HuH-7.5 (cell line): ENCODE results near the gene CHRM5.

Experiments
- DNase-seq: peaks from one replicate; pipeline ENCODE4 v3.0.0; 2011; ENCODE audit warnings: low spot score

The CHRM5 gene

GRCh38 chr15:33968224-33968623 lies at the start of gene CHRM5:
CHRM5 (plus strand) TSS chr15:33968497; CDS start chr15:34062718, 94,221 bp downstream.
- DNase-seq, result no peak

GRCh38 chr15:33923446-33923845 lies 44.9 kb upstream of the CHRM5 start:
- DNase-seq, result no peak

GRCh38 chr15:33926260-33926659 lies 42.0 kb upstream of the CHRM5 start:
- DNase-seq, result peak; percentile 11

- DNase-seq, result no peak
These were observed 35.6 kb upstream of the CHRM5 start for GRCh38 chr15:33932734-33933133.

- DNase-seq, result no peak
These were observed 33.9 kb upstream of the CHRM5 start for GRCh38 chr15:33934396-33934795.

GRCh38 chr15:33934921-33935320 lies 33.4 kb upstream of the CHRM5 start:
- no peak for DNase-seq

- DNase-seq, result no peak
These were observed 26.8 kb upstream of the CHRM5 start for GRCh38 chr15:33941279-33942063.

- no peak for DNase-seq
These were observed 22.1 kb upstream of the CHRM5 start for GRCh38 chr15:33946152-33946551.

GRCh38 chr15:33955945-33956344 lies 12.4 kb upstream of the CHRM5 start:
- DNase-seq, result no peak

GRCh38 chr15:33956397-33956796 lies 11.9 kb upstream of the CHRM5 start:
- DNase-seq, result no peak

- DNase-seq, result no peak
These were observed 8.3 kb upstream of the CHRM5 start for GRCh38 chr15:33959844-33960548.

- DNase-seq, result no peak
These were observed 7.8 kb upstream of the CHRM5 start for GRCh38 chr15:33960549-33960935.

- DNase-seq, result no peak
These were observed 4.2 kb upstream of the CHRM5 start for GRCh38 chr15:33963831-33964664.

- no peak for DNase-seq
These were observed 3.6 kb upstream of the CHRM5 start for GRCh38 chr15:33964665-33965040.

GRCh38 chr15:33968821-33969220 lies 524 bp downstream of the CHRM5 start:
- no peak for DNase-seq

GRCh38 chr15:33971811-33972210 lies 3.5 kb downstream of the CHRM5 start:
- no peak for DNase-seq

GRCh38 chr15:33975022-33975565 lies 6.8 kb downstream of the CHRM5 start:
- no peak for DNase-seq

GRCh38 chr15:33980159-33980558 lies 11.9 kb downstream of the CHRM5 start:
- no peak for DNase-seq

GRCh38 chr15:33982516-33982915 lies 14.2 kb downstream of the CHRM5 start:
- no peak for DNase-seq

GRCh38 chr15:33985287-33985686 lies 17.0 kb downstream of the CHRM5 start:
- no peak for DNase-seq

- DNase-seq, result no peak
These were observed 17.5 kb downstream of the CHRM5 start for GRCh38 chr15:33985751-33986150.

GRCh38 chr15:33987444-33987843 lies 19.1 kb downstream of the CHRM5 start:
- no peak for DNase-seq
